ENCODE data around the gene MED15.

The MED15 gene

DNA sequence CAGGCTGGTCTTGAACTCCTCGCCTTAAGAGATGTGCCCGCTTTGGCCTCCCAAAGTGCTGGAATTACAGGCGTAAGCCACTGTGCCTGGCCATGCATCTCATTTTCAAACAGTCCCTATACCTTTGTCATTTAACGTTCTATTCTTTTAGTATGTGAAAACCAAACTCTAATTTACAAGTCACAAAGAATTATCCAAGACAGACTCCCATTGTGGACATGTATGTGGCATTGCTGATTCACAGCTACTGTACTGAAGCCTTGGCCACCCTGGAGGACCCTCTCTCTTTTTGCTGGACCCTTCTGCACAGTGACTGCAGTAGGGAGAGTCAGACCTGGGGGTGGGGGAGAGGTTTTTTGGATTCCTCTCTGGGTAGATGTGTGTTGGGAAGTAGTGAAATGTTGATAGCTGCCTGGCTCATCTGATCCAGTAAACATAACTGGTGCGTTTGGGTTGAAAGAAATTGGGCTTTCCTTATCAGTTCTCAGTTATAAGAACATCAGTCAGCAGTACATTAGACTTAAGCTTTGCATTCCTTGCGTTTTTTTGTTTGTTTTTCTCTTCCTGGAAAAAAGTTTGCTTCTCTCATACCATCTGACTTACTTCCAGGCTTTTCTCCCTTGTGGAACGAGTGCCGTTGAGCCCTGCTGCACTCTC, 65.9 kb downstream of the MED15 start:
- DNase-seq: no peak

- DNase-seq: no peak
Measured at GRCh38 chr22:20573833-20574615, 66.6 kb downstream of the MED15 start.

DNA sequence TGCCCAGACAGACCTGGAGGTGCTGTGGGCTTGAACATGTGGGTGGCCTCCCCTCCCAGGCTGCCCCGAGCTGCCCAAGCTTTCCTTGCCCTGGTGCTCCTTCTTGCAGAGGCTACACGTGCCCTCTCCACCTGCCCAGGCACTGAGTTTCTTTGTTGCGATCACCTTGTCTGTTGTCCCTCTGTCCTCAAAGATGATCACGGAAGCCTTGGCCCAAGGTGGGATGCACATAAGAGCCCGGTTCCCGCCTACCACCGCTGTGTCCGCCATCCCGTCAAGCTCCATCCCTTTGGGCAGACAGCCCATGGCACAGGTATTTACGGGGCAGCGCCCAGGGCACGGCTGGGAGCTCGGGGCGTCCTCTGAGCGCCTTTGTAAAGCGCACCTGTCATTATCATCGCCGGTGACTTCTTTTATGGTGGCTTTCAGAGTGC, 67.5 kb downstream of the MED15 start:
- no peak for DNase-seq

GRCh38 chr22:20575724-20576444, 68.5 kb downstream of the MED15 start:
- DNase-seq: no peak

- no peak for DNase-seq
Measured at GRCh38 chr22:20576445-20576816, 69.0 kb downstream of the MED15 start.

DNA sequence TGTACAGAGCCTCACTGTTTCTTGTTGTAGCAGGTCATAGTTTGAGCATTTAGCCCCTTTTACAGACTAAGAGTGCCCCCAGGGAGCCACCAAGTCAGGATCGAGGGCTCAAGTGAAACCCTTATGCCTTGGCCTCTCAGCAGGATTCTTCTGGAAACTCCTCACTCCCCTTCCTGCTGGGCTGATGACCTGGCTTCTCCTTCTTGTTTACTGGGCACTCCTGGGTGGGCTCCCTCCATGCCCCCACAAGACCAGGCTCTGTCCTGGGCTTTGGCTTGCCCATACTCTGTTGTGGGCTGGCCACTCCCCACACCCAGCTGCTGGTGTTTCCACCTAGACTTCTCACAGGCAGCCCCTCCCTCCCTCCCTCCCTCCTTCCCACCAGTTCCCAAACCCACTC, 69.6 kb downstream of the MED15 start:
- no peak for DNase-seq

- no peak for DNase-seq
Measured at GRCh38 chr22:20577549-20577975, 70.2 kb downstream of the MED15 start.

GRCh38 chr22:20578192-20578591, 70.8 kb downstream of the MED15 start:
- DNase-seq: no peak

- no peak for DNase-seq
Measured at GRCh38 chr22:20578707-20579106, 71.3 kb downstream of the MED15 start.

- DNase-seq: no peak
Measured at GRCh38 chr22:20579273-20580120, 72.1 kb downstream of the MED15 start.

- no peak for DNase-seq
Measured at GRCh38 chr22:20580179-20580578, 72.8 kb downstream of the MED15 start.

GRCh38 chr22:20580611-20581502, 73.4 kb downstream of the MED15 start:
- DNase-seq: no peak

DNA sequence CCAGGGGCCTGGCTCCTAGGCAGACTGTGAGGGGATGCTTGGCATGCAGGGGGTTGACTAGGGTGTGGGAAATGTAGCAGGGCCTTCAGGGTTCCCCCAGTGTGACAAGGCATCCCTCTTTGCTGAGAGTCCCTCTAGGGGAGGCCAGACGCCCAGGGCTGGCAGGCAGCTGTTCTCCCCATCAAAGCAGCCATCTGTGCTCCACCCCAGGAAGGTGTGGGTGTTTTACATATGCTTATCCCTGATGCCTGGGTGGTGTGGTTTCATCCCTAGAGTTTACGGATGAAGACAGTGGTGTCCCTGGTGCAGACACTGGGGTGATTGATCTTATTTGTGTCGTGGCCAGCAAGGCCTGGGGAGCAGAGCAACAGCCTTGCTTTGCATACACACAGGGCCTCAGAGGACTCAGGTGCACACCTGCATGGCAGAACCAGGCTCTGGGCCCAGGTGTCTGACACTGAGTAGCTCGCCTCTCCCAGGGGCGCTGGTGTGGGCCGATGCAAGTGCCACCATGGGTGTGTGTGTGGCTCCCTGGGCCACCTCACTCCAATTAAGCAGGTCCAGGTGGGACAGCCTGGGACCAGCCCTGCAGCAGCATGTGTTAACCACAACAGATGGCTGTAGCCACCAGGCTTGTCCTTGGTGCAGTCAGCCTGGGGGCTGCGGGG, 74.2 kb downstream of the MED15 start:
- peak; percentile 70 for DNase-seq

DNA sequence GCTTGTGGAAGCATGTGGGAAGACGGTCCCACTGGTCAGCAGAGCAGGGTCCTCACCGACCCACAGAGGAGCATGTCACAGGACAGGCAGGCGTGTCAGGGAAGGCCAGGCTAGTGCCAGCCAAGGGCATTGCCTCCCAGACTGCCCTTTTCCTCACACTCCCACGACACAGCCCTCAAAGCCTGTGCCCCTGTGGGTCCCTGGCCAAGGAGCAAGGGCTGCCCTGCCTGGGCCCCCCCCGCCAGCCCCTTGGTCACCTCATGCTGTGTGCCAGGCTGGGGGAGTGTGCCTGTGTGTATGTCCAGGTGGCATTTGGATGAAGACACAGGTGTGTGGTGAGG, 74.7 kb downstream of the MED15 start:
- DNase-seq: no peak

- no peak for DNase-seq
Measured at GRCh38 chr22:20582520-20583361, 75.3 kb downstream of the MED15 start.

- DNase-seq: no peak
Measured at GRCh38 chr22:20583471-20583922, 76.1 kb downstream of the MED15 start.

DNA sequence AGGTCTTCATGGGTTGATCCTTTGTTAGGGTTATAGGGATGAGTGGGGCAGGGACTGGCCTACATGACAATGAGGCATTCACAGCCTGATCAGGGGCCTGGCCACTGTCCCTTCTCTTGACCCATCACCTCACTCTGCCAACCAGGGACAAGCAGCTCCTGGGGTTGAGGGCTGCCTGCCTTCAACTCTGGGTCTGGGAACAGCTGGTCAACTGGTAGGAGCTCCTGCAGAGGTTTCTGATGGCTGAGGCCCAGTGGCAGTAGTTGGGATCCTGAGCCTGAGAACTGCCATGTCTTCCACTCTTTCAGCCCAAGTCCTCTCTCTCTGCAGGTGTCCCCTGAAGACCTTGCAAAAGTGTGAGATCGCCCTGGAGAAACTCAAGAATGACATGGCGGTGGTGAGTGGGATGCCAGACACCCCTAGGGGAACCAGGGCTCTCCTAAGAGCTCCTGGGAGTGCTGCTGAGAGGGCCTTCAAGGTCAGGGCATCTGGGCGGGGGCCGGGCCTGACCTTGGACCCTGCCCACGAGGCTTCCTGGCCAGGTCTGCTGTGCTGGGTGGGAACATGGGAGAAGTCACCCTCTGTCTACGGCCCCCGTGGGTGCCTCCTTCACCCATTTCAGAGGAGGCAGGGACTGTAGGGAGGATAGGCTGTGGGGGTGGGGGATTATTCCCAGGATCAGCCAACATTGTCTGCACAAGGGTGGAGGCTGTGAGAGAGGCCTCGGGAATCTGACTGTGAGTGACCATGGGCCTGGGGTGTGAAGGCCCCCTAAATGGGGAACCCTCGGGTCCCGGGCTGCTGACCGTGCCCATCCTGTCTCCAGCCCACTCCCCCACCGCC, 76.8 kb downstream of the MED15 start:
- no peak for DNase-seq

- DNase-seq: no peak
Measured at GRCh38 chr22:20584872-20585638, 77.6 kb downstream of the MED15 start.
